Hematopoietic multipotent progenitor cell treated with erythropoietin and hydrocortisone succinate and interleukin-3 and kit ligand, for 17 days (in vitro differentiated cells): Measurements from ENCODE around the gene LRP1B.

Experiments
- DNase-seq: peaks from one replicate; pipeline ENCODE4 v3.0.0-alpha.2; 2015; ENCODE audit warnings: low spot score

LRP1B gene

GRCh38 chr2:140808211-140808610 is 1322.6 kb downstream of the LRP1B start:
- DNase-seq, result no peak

- no peak for DNase-seq
Measured at GRCh38 chr2:140804700-140805260, 1326.0 kb downstream of the LRP1B start.

- no peak for DNase-seq
Measured at GRCh38 chr2:140801311-140801710, 1329.5 kb downstream of the LRP1B start.

GRCh38 chr2:140797718-140798117 is 1333.1 kb downstream of the LRP1B start:
- no peak for DNase-seq

GRCh38 chr2:140791802-140792201 is 1339.0 kb downstream of the LRP1B start:
- DNase-seq, result no peak

GRCh38 chr2:140786585-140786984 is 1344.2 kb downstream of the LRP1B start:
- no peak for DNase-seq

GRCh38 chr2:140775411-140775810 is 1355.4 kb downstream of the LRP1B start:
- no peak for DNase-seq

- no peak for DNase-seq
Measured at GRCh38 chr2:140770645-140771044, 1360.2 kb downstream of the LRP1B start.

GRCh38 chr2:140761807-140762206 is 1369.0 kb downstream of the LRP1B start:
- DNase-seq, result no peak

GRCh38 chr2:140759426-140760156 is 1371.2 kb downstream of the LRP1B start:
- DNase-seq, result no peak

- no peak for DNase-seq
Measured at GRCh38 chr2:140747665-140748064, 1383.2 kb downstream of the LRP1B start.

GRCh38 chr2:140747090-140747489 is 1383.7 kb downstream of the LRP1B start:
- no peak for DNase-seq

- no peak for DNase-seq
Measured at GRCh38 chr2:140744379-140744778, 1386.4 kb downstream of the LRP1B start.

GRCh38 chr2:140737006-140737405 is 1393.8 kb downstream of the LRP1B start:
- no peak for DNase-seq

GRCh38 chr2:140734992-140735391 is 1395.8 kb downstream of the LRP1B start:
- no peak for DNase-seq

- DNase-seq, result no peak
Measured at GRCh38 chr2:140718999-140719398, 1411.8 kb downstream of the LRP1B start.

GRCh38 chr2:140717481-140717880 is 1413.3 kb downstream of the LRP1B start:
- DNase-seq, result no peak

GRCh38 chr2:140714586-140714985 is 1416.2 kb downstream of the LRP1B start:
- no peak for DNase-seq

- no peak for DNase-seq
Measured at GRCh38 chr2:140711867-140712266, 1418.9 kb downstream of the LRP1B start.

GRCh38 chr2:140701726-140702125 is 1429.1 kb downstream of the LRP1B start:
- no peak for DNase-seq

- DNase-seq, result no peak
Measured at GRCh38 chr2:140698636-140699035, 1432.2 kb downstream of the LRP1B start.

GRCh38 chr2:140696449-140696848 is 1434.4 kb downstream of the LRP1B start:
- no peak for DNase-seq

GRCh38 chr2:140695155-140695554 is 1435.7 kb downstream of the LRP1B start:
- DNase-seq, result no peak

- no peak for DNase-seq
Measured at GRCh38 chr2:140687825-140688224, 1443.0 kb downstream of the LRP1B start.
